GM18867 (cell line): ENCODE measurements around the gene STX1A.
"Not testable (repeated sequence)": the region's sequence is repeated elsewhere in the genome, so short reads cannot be mapped to it uniquely, and the experiment has no call there.

Source experiments
- ATAC-seq: cut with Tn5 transposase; IDR thresholded peaks from one replicate; pipeline ENCODE4 v1.9.1; 2021; ENCODE audit warnings: mild to moderate bottlenecking, moderate library complexity; ENCODE audit not compliant: unreplicated experiment

Gene STX1A

DNA sequence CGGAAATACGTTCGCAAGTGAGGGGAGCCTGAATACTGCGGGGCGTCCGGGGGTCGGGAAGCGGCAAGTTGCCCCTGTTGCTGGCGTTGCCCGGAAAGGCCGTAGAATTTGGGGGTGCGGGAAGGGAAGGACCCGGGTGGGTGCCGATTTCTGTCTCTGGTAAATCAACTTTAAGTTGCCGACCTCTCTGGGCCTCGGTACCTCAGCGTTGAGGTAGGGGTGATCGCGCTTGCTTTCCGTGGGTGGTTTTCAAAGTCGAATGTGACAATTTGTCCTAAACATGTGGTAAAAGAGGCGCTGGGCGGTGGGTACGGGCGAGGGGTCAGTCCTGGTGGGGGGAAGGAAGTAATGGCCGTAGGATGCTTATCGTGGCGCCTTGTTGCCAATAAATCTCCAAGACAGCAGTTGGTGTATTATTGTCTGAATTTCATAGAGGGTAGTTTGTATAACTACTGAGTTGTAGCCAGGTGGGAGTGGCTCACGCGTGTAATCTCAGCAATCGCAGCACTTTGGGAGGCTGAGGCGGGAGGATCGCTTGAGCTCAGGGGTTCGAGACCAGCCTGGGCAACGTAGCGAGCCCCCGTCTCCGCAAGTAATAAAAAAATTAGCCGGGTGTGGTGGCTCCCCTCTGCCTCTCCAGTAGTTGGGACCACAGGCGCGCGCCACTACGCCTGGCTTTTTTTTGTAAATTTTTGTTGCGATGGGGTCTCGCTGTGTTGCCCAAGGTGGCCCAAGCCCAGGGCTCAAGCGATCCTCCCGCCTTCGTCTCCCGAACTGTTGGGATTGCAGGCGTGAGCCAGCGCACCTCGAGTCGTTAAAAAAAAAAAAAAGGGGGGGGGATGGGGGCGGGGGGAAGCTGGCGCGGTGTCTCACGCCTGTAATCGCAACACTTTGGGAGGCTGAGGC lies 35.4 kb downstream of the STX1A start:
- no peak for ATAC-seq

DNA sequence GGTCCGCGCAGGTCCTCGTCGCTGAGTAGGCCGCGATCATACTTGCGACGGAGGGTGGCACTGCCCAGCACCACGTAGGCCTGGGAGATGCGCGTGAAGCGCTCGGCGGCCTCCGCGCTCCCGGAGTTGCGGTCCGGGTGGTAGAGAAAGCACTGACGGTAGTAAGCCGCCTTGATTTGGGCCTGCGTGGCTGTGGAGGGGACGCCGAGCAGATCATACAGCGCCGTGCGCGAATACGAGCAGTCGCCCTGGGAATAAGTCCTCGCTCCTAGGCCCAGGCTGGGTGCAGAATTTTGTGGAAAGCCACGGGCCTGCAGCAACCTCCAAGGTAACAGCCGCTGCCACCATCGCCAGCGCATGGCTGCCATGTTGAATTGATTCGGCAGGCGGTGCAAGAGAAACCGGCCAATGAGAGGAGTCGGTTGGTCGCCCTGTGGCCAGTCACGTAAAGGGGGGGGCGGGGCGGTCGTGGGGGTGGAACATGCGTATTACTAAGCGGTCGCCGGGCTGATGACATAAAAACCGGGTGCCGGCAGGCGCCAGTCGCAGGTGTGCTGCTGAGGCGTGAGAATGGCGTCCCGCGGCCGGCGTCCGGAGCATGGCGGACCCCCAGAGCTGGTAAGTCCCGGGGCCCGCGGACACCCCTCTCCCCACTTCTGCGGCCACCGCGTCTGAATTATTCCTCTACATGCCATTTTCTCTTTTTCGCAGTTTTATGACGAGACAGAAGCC lies 36.2 kb downstream of the STX1A start, which contains the start of the genes BUD23 and DNAJC30:
Gene BUD23, plus strand, starts transcription at position 542 of the 732 bp plus-strand sequence. Its CDS starts 29 bp downstream, at position 571.
Gene DNAJC30, minus strand, starts transcription at position 398 of the 732 bp plus-strand sequence. Its CDS starts 30 bp downstream, at position 368.
- peak; percentile 89 for ATAC-seq

DNA sequence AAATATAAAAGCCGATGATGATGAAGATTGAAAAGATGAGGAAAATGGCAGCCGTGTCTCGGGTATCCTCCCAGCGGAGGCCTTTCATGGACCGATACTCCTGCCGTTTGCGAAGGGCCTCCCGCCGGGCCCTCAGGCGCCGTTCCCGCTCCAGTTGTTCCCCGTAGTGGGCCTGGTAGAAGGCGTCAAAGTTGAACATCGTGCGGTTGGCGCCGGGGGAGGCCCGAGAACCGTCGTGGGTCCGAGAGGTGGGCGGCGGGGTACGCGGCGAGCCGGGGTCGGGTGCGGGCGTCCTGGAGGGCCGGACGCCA lies 36.8 kb downstream of the STX1A start:
- no peak for ATAC-seq

DNA sequence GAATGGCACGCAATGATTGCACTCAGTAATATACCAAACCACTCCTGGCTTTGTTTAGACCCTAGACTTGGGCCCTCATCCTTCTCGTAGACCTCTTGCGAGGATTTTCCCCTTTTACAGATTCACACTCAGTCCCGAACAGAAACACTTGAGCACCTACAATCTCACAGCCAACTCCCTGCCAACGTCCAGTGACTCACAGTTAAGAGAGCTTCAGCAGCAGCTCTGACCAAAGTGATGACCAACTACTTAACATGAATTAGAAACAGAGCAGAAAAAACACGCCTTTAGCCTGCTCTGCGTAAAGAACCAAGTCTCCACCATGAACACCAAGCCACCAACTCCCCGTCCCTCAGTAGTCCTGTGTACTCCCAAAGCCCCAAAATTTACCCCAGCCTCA lies 38.4 kb downstream of the STX1A start:
- no peak for ATAC-seq

DNA sequence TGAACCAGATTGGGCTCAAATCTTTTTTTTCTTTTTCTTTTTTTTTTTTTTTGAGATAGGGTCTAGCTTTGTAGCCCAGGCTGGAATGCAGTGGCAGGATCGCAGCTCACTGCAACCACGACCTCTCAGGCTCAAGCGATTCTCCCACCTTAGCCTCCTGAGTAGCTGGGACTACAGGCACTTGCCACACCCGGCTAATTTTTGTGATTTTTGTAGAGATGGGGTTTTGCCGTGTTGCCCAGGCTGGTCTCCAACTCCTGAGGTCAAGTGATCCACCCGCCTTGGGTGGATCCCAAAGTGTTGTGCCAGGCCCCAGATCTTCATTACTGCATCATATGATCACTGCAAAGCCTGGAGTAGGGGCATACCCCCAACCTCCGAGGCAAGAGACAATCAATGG lies 39.0 kb downstream of the STX1A start:
- no peak for ATAC-seq

DNA sequence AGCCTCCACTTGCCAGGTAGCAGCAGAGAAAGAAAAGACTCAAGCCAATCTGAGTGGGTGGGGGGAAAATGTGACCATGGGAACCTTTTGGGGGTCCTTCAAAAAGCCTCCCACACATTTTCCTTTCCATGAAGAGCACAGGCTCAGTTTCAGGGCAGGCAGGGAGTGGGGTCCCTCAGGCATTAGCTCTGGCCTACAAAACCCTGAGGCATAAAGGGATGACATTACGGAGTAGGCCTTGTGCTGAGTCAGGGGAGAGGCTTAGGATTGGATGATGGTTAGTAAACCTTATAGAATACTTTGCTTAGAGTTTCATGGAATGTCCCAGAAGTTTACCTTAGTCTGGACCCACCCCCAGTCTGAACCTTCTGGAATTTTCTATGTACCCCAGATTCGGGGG lies 39.8 kb downstream of the STX1A start:
- ATAC-seq: no peak

DNA sequence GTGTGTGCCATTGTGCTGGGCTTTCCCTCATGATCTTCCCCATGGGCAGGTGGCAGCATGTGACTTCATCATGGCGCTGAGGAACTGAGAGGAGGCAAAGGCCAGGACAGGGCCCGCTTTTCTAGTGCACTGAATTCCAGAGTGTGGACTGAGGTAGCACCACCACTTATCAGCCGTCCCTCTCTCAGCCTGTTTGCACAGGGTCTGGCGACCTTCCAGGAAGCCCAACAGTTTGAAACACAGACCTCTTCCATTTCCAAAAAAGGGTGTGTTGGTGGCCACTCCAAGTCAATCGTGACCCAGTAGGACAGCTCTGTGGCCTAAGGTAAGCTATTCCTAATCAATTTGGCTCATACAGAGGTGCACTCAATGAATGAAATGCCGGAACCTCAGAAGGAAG lies 40.6 kb downstream of the STX1A start:
- ATAC-seq: no peak

DNA sequence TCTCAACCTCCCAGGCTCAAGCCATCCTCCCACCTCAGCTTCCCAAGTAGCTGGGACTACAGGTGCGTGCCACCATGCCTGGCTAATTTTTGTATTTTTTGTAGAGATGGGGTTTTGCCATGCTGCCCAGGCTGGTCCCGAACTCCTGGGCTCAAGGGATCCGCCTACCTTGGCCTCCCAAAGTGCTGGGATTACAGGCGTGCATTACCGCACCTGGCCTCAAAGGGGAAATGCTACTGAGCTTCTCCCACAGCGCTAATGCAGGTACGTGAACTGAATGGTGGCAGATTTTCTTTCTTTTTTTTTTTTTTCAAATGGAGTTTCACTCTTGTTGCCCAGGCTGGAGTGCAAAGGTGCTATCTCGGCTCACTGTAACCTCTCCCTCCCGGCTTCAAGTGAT lies 43.4 kb downstream of the STX1A start:
- not testable (repeated sequence) for ATAC-seq

DNA sequence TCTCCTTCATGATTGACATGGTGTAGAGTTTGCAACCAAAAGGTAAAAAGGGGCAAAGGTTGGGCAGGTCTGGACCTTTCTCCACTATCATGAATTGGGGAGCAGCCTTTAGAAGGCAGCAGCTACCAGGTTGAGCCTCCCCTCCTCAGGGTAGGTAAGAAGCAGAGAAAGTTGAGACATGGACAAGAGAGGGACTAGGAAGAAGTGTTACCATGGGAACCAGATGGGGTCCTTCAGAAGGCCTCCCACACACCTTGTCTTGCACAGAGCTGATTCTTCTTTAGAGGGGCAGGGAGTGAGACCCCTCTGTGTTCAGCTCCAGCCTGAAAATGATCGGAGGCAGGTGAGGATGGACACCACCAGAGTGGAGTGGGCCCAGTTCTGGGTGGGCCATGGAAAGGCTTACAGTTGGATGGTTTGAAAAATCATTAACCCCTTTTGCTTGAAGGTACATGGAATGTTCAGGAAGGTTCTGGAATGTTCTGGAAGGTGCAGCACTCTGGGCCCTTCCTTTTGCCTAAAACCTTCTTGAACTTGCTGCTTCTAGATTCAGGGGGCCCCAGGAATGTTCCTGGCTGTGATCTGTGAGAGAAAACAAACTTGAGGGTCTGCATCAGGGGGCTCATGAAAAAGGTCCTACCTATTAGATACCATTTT lies 44.9 kb downstream of the STX1A start:
- ATAC-seq: no peak

DNA sequence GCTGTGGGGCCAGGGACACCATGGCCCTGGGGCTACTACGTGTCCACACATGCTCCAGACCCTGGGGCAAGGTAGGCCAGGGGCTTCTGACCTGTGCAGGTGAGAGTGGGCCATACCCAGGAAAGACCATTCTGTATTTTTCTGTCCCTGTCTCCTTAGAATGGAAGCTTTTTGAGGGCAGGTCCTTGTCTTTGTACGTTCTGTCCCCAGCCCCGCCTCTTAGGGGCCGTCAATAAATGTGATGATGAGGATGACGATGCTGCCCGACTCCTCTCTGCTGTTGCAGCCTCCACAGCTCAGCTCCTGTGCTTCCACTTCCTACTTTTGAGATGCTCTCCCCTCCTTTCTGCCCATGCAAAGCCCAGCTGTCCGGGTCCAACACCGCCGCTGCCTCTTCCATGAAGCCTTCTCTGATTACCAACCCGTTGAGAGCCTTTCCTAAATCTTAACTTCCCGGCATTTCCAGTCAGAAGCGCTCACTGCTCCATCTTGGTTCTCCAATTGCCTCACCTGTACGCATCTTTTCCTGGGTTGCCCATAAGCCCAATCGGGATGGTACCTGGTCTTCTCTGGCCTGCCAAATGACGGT lies 47.5 kb downstream of the STX1A start:
- no peak for ATAC-seq

DNA sequence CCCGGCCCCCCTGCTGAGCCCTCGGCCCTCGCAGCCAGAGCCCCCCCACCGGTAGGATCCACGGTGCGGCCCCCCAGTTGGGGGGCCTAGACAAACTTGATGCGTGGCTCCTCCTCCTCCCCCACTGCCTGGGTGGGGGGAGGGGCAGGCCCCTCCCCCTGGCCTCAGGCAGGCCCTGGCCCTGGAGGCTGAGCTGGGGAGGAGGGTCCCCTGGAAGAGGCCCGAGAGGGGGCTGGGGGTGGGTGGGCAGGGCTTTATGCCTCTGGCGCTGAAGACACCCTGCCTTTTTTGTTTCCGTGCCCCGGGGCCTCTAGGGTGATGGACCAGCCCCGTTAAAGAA lies 48.2 kb downstream of the STX1A start:
- ATAC-seq: no peak

DNA sequence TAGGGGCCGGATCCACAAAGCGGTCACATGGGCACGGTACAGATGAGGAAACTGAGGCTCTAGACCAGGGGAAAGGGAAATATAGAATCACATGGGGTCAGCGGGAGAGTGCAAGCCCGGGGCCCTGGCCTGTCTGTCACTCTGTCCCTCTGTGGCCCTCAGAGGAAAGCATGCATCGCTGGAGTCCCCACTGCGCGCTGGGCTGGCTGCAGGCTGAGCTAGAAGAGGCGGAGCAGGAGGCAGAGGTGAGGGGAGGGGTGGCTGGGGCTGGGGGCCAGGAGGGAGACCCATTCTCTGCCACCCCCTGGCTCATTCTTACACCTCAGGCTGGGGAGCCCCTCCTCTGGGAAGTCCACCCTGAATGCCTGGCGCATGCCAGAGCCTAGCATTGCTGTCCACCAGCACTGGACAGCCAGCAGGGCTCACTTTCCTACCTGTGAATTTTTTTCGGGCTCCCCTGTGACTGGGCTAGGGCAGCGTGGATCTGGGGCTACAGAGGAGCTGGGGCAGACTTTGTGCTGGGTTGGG lies 49.5 kb downstream of the STX1A start:
- no peak for ATAC-seq

DNA sequence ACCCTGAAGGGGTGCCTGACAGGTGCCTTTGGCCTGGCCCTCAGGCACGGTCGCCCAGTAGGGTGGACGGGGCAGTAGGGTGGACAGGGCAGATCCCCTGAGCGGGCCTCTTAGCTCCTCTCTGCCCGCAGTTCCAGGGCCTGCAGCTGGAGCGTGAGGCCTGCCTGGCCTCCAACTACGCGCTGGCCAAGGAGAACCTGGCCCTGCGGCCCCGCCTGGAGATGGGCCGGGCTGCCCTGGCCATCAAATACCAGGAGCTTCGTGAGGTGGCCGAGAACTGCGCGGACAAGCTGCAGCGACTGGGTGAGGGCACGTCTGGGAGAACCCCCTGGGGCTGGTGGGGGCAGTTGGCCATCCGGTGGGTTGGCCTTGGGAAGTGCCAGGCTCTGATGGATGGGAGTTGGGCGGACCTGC lies 50.2 kb downstream of the STX1A start:
- no peak for ATAC-seq

DNA sequence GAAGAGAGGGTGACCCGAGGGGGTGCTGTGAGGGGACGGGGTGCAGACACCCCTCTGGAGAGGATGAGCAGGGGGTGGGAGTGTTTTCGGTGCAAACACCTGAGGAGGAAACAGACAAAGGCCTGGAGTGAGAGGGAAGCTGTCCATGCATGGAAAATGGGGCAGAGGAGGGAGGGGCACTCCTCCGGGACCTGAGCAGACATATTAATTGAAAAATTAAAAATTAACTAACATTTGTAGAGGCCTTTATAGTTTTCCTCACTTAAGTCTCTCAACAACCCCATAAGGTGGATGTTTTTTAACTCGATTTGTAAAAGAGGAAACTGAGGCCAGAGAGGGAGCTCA lies 50.6 kb downstream of the STX1A start:
- no peak for ATAC-seq

DNA sequence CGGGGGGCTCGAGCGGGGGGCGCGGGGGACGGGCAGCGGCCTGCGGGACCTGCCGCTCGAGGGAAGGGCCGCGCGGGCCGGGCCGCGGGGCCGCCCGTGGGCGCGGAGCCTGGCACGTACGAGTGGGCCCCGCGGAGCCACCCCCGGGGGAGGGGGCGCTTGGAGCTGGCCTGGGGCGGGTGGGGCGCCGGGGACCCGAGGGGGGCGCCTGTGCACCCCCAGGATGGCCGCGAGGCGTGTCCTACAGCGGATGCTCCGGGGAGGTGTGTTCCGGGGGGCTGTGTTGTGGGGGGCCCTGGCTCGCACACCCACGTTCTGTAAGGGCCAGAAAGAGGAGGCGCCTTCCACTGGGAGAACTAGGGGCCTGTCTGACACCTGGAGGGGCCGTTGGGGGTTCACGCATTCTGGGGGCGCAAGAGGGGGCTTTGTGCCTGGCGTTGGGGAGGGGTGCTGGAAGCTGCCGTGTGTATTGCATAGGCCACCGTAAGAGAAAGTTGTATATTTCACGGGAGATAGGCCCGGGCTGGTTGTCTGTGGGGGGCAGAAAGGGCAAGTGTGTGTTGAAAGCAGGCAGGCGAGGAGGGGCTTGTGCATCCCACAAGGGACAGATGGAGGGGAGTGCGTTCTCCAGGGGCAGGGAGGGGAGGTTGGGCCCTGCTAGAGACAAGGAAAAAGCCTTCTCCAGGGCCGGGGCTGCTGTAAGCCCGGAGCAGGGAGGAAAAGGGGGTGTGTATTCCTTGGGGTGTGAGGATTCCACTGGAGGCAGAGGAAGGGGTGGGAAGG lies 51.2 kb downstream of the STX1A start:
- ATAC-seq: no peak

DNA sequence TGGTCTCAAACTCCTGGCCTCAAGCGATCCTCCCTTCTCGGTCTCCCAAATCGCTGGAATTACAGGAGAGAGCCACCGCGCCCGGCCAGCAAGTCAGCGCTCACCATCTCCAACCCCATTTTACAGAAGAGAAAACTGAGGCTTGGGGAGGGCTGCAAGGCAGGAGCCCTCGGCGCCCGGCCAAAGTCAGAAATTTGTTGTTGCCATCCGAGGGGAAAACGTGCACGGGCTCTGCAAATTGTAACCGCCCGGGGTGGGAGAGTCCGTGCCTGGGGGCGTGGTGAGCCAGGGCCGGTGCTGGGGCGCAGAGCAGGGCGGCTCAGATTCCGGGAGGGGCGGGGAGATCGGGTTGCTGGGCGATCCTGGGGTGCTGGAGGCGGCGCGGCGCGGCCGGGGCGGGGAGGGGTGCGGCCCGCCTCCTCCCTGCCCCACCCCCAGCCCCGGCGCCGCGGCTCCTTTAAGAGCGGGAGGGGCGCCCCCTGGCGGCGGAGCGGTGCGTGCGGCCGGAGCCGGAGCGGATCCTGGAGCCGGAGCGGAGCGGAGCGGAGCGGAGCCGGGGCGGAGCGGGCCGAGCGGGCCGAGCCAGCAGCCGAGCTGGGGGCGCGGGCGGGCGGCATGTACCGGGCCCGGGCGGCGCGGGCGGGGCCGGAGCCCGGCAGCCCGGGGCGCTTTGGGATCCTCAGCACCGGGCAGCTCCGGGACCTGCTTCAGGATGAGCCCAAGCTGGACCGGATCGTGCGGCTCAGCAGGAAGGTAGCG lies 51.9 kb downstream of the STX1A start, which contains the start of gene VPS37D:
Gene VPS37D, plus strand, starts transcription at position 488 of the 759 bp plus-strand sequence. Its CDS starts 128 bp downstream, at position 616.
- peak; percentile 93 for ATAC-seq

DNA sequence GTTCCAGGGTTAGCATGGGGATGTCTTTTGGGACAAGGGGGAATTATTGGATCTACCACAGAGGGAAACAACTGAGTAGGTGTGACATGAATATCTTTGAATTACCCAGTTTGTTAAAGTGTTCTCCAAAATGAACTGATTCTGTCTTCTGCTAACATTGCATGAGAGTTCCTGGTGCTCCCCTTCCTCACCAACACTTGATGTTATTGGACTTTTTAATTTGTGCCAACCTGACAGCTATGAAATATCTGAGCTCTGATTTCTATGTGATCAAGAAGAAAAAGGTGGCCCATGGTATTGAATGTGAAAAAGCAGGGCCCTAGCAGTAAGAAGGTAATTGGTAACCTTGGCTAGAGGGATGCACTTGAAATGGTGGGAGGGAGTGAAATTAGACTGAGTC lies 56.4 kb downstream of the STX1A start:
- no peak for ATAC-seq

DNA sequence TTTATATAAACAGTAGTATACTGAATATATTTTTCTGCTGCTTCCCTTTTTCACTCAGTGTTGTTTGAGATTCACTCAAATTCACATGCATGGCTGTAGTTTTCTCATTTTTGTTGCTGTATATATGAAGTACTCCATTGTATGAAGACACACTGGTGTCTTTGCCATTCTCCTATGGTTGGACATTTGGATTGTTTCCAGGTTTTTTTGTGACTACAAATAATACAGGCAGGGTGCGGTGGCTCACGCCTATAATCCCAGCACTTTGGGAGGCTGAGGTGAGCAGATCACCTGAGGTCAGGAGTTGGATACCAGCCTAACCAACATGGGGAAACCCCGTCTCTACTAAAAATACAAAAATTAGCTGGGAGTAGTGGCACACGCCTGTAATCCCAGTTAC lies 58.9 kb downstream of the STX1A start:
- ATAC-seq: not testable (repeated sequence)

DNA sequence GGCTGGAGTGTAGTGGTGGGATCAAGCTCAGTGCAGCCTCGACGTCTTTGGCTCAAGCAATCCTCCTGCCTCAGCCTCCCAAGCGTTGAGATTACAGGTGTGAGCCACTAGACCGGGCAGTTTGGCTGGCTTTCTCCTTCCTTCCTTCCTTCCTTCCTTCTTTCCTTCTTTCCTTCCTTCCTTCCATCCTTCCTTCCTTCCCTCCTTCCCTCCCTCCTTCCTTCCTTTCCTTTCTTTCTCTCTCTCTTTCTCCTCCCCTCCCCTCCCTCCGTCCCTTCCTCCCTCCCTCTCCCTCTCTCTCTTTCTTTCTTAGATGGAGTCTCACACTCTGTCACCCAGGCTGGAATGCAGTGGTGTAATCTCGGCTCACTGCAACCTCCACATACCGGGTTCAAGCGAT lies 59.5 kb downstream of the STX1A start:
- no peak for ATAC-seq

DNA sequence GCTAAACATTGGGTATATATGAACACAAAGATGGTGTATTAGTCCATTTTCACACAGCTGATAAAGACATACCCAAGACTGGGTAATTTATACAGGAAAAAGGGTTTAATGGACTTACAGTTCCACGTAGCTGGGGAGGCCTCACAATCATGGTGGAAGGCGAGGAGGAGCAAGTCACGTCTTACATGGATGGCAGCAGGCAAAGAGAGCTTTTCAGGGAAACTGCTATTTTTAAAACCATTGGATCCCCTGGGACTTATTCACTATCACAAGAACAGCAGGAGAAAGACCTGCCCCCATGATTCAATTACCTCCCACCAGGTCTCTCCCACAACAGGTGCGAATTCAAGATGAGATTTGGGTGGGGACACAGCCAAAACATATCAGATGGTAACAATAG lies 64.2 kb downstream of the STX1A start:
- ATAC-seq: not testable (repeated sequence)
